Measurements from ENCODE around the gene TENM4.

GRCh38 chr11:79059141-79059540 lies 381.7 kb downstream of the TENM4 start:
- TF ChIP-seq HMGXB4 (CRISPR knock-in tag; IDR thresholded peaks at IDR 0.05; ENCODE audit: borderline replicate concordance) (no peak), POLR2A (IDR thresholded peaks at IDR 0.05; ENCODE audit: low read length) (no peak), MAFK (IDR thresholded peaks at IDR 0.05; ENCODE audit: partially characterized antibody) (no peak), RCOR1 (IDR thresholded peaks at IDR 0.05; ENCODE audit: low read depth, low read length) (no peak), RAD21 (conservative IDR thresholded peaks at IDR 0.05 in 1 of 2, IDR thresholded peaks at IDR 0.05 in 1 of 2) (no peak)
